HCT116 (cell line): ENCODE results near the gene DCLRE1A.

Source experiments
- CBX3 ChIP-seq: IDR thresholded peaks from 2 replicates; pipeline ENCODE4 v1.6.1; 2012; ENCODE audit warnings: low read depth
- CTCF ChIP-seq, 3 experiments: fragments of 200-600 bp in 1 of 3; sonication (generic) in 1 of 3; IDR thresholded peaks in 2 of 3; conservative IDR thresholded peaks in 1 of 3; 2 replicates each; pipeline ENCODE4 v1.5.1; 2012 to 2017; ENCODE audit warnings: low read depth in 2 of 3, low read length in 2 of 3, antibody characterized with exemption in 1 of 3, borderline replicate concordance in 1 of 3, control low read depth in 1 of 3, mild to moderate bottlenecking in 1 of 3, mixed read lengths in 1 of 3, mixed run types in 1 of 3, moderate library complexity in 1 of 3; ENCODE audit not compliant: insufficient read depth in 1 of 3
- EZH2 ChIP-seq: fragments of 200-600 bp; sonication (generic); IDR thresholded peaks from 2 replicates; pipeline ENCODE4 v1.6.1; 2017; ENCODE audit warnings: antibody characterized with exemption, mixed run types
- POLR2A ChIP-seq: IDR thresholded peaks from 2 replicates; pipeline ENCODE4 v1.7.0; 2011; ENCODE audit warnings: borderline replicate concordance; ENCODE audit not compliant: insufficient read depth, insufficient read length; ENCODE audit errors: extremely low read depth
- POLR2AphosphoS5 ChIP-seq: IDR thresholded peaks from 2 replicates; pipeline ENCODE4 v1.6.1; 2011; ENCODE audit warnings: mild to moderate bottlenecking, low read depth, low read length, moderate library complexity
- SIN3A ChIP-seq: IDR thresholded peaks from 2 replicates; pipeline ENCODE4 v1.6.1; 2012; ENCODE audit warnings: low read depth
- YY1 ChIP-seq: IDR thresholded peaks from 2 replicates; pipeline ENCODE4 v1.6.1; 2011; ENCODE audit warnings: low read length, low read depth, moderate library complexity, mild to moderate bottlenecking; ENCODE audit not compliant: insufficient replicate concordance; ENCODE audit errors: extremely low read depth
- ZNF274 ChIP-seq: fragments of 200-500 bp; sonication (Bioruptor generic); IDR thresholded peaks from 2 replicates; pipeline ENCODE4 v1.6.1; 2014; ENCODE audit warnings: mild to moderate bottlenecking, low read depth, low read length, inconsistent platforms
- TF ChIP-seq, protein P1 (sequence below): IDR thresholded peaks from 2 replicates; pipeline ENCODE4 v1.6.1; 2012

GRCh38 chr10:113894581-113894980 is 40.7 kb upstream of the DCLRE1A start:
- TF ChIP-seq CTCF (IDR thresholded peaks at IDR 0.05 in 2 of 3, conservative IDR thresholded peaks at IDR 0.05 in 1 of 3; ENCODE audit: borderline replicate concordance in 1 of 3, insufficient read depth in 1 of 3, low read depth in 2 of 3, low read length in 2 of 3): no peak
- no peak for TF ChIP-seq ZNF274
- no peak for TF ChIP-seq POLR2A
- TF ChIP-seq POLR2AphosphoS5: no peak
- no peak for TF ChIP-seq CBX3
- TF ChIP-seq YY1: no peak
- no peak for TF ChIP-seq SIN3A
- TF ChIP-seq EZH2: no peak
- TF ChIP-seq, protein P1, sequence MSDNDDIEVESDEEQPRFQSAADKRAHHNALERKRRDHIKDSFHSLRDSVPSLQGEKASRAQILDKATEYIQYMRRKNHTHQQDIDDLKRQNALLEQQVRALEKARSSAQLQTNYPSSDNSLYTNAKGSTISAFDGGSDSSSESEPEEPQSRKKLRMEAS: no peak
